Small intestine (tissue), 16 donors: ENCODE measurements around the gene PRKAR2A. TPM values are rescaled to one million over a fixed set of nuclear protein-coding genes. Genes with fewer than 3 reads are reported as not detected.

Source experiments
- DNase-seq, 2 donors: peaks; one replicate each; pipeline versions ENCODE4 v3.0.0 to v3.0.0-alpha.2; 2013
- FAIRE-seq: peaks from 2 replicates; lab custom pipeline; 2012; peaks lifted over from hg19 to GRCh38; lab: Jason Lieb, UNC
- H3K27ac ChIP-seq, 3 donors: one replicate each; pipeline ENCODE4 v1.5.1; 2013; ENCODE audit warnings: low read length in 2 of 3, mild to moderate bottlenecking in 2 of 3, control low read depth in 1 of 3, inconsistent platforms in 1 of 3, low read depth in 1 of 3, moderate library complexity in 1 of 3
- H3K27me3 ChIP-seq, 3 donors: one replicate each; pipeline ENCODE4 v1.6.1; 2013; ENCODE audit warnings: low read length in 3 of 3, inconsistent platforms in 1 of 3; ENCODE audit not compliant: control insufficient read depth in 3 of 3, insufficient read depth in 3 of 3
- H3K36me3 ChIP-seq, 3 donors: one replicate each; pipeline ENCODE4 v1.6.1; 2013; ENCODE audit warnings: low read length in 3 of 3, inconsistent platforms in 1 of 3, low read depth in 1 of 3, mild to moderate bottlenecking in 1 of 3, moderate library complexity in 1 of 3; ENCODE audit not compliant: control insufficient read depth in 3 of 3, insufficient read depth in 2 of 3
- H3K4me1 ChIP-seq, 3 donors: one replicate each; pipeline ENCODE4 v1.6.1; 2013; ENCODE audit warnings: low read length in 2 of 3, inconsistent platforms in 1 of 3, low read depth in 1 of 3, mild to moderate bottlenecking in 1 of 3, moderate library complexity in 1 of 3; ENCODE audit not compliant: control insufficient read depth in 3 of 3, insufficient read depth in 2 of 3
- H3K4me3 ChIP-seq, 3 donors: one replicate each; pipeline ENCODE4 v1.5.1; 2013; ENCODE audit warnings: low read length in 3 of 3, control low read depth in 1 of 3, inconsistent platforms in 1 of 3, low read depth in 1 of 3, mild to moderate bottlenecking in 1 of 3, moderate library complexity in 1 of 3
- H3K9me3 ChIP-seq, 2 donors: one replicate each; pipeline ENCODE4 v1.6.1; 2013; ENCODE audit warnings: low read depth in 1 of 2, low read length in 1 of 2; ENCODE audit not compliant: control insufficient read depth in 2 of 2, insufficient read depth in 1 of 2
- WGBS, 3 donors: extraction: QIAGEN DNeasy Blood & Tissue Kit; methylation state at CpG; one replicate each; pipeline ENCODE4 v1.1.7; 2013; 5-methylcytosine and 5-hydroxymethylcytosine counted together
- long read RNA-seq, 10 donors: transcript quantifications; one replicate each; lab custom pipeline, GENCODE V29; 2026
- polyA plus RNA-seq, 4 donors: library from polyadenylated mRNA; stranded (reverse) in 3 of 4; unstranded in 1 of 4; fragments of 200-250 nt in 3 of 4; fragments of 120-200 nt in 1 of 4; gene quantifications; one replicate each; pipeline versions ENCODE4 v1.2.1 to v1.2.3, GENCODE V29; 2013
- donor health status: healthy with polysubstance abuse.
- donor health status: control.
- donor health status: control.
- donor health status: Bipolar disorder and iron deficiency.
- donor health status: healthy.

The PRKAR2A gene
- 10 to 100 TPM in 3 of 4 donors, 1 to 10 TPM in 1; 8.9 to 24.1 (median 15.5) TPM for polyA plus RNA-seq
- long read RNA-seq, donor 1: 0 reads
- long read RNA-seq, donor 2, full-length matches to known transcripts: 4 of 4 reads
- long read RNA-seq, donor 2, partial matches to known transcripts: 0 of 4 reads
- long read RNA-seq, donor 2, other reads (novel, unspliced or antisense): 0 of 4 reads
- long read RNA-seq, donor 3, full-length matches to known transcripts: 1 of 1 reads
- long read RNA-seq, donor 3, partial matches to known transcripts: 0 of 1 reads
- long read RNA-seq, donor 3, other reads (novel, unspliced or antisense): 0 of 1 reads
- long read RNA-seq, donor 4, full-length matches to known transcripts: 2 of 2 reads
- long read RNA-seq, donor 4, partial matches to known transcripts: 0 of 2 reads
- long read RNA-seq, donor 4, other reads (novel, unspliced or antisense): 0 of 2 reads
- long read RNA-seq, donor 5: 0 reads
- long read RNA-seq, donor 6: 0 reads
- long read RNA-seq, donor 7: 0 reads
- long read RNA-seq, donor 8, partial matches to known transcripts: 0 of 1 reads
- long read RNA-seq, donor 8, other reads (novel, unspliced or antisense): 0 of 1 reads
- long read RNA-seq, donor 9: 0 reads
- long read RNA-seq, donor 10, full-length matches to known transcripts: 10 of 10 reads
- long read RNA-seq, donor 10, partial matches to known transcripts: 0 of 10 reads
- long read RNA-seq, donor 10, other reads (novel, unspliced or antisense): 0 of 10 reads

GRCh38 chr3:48847504-48848423 lies at the start of gene PRKAR2A:
TSS of gene PRKAR2A (minus strand) at chr3:48847874. CDS start at chr3:48847596, 278 bp downstream.
- no peaks in the 10 kb centered on the region for H3K27me3 ChIP-seq
- H3K4me3 ChIP-seq: peak within 1 kb of the TSS; percentile 67 to 82 (median 70)
- DNase-seq (peak; percentile 89 to 95), FAIRE-seq (no peak)
- no peaks in the 10 kb centered on the region for H3K9me3 ChIP-seq
- WGBS, 3 donors: 2 to 3% (median 2%) methylated on average over 62 to 81 of the region's 81 CpGs
- H3K36me3 ChIP-seq: peaks cover 0 to 7% (median 0%) of the 10 kb centered on the region in 3 donors
- H3K27ac ChIP-seq: peak within 1 kb of the TSS; percentile 88 to 98 (median 93)
- peaks cover 0 to 18% (median 3%) of the 10 kb centered on the region in 3 donors for H3K4me1 ChIP-seq

- 87 to 89% (median 88%) methylated on average over 2 of the region's 2 CpGs for WGBS, 3 donors
- Histone ChIP-seq H3K4me3 (no peak overlapping the region), H3K4me1 (peaks cover 2 to 19% (median 6%) of the 10 kb centered on the region in 3 donors), H3K27ac (peak overlapping the region in 2 of 3 donors; percentile 53 to 83), H3K9me3 (no peaks in the 10 kb centered on the region), H3K27me3 (no peaks in the 10 kb centered on the region), H3K36me3 (peaks cover 0 to 3% (median 1%) of the 10 kb centered on the region in 3 donors)
- no peak for FAIRE-seq
- peak; percentile 48 to 69 for DNase-seq
Measured at GRCh38 chr3:48896936-48897335, 49.3 kb upstream of the PRKAR2A start.

- FAIRE-seq (no peak), DNase-seq (no peak)
- H3K4me3 ChIP-seq: no peak overlapping the region
- H3K27me3 ChIP-seq: no peaks in the 10 kb centered on the region
- H3K4me1 ChIP-seq: peaks cover 2 to 19% (median 6%) of the 10 kb centered on the region in 3 donors
- H3K36me3 ChIP-seq: peaks cover 0 to 18% (median 12%) of the 10 kb centered on the region in 3 donors
- WGBS, 3 donors: 93 to 99% (median 95%) methylated on average over 6 of the region's 6 CpGs
- H3K9me3 ChIP-seq: no peaks in the 10 kb centered on the region
- no peak overlapping the region for H3K27ac ChIP-seq
Measured at GRCh38 chr3:48894516-48894915, 46.8 kb upstream of the PRKAR2A start.

- no peaks in the 10 kb centered on the region for H3K27me3 ChIP-seq
- peaks cover 0 to 27% (median 12%) of the 10 kb centered on the region in 3 donors for H3K36me3 ChIP-seq
- FAIRE-seq: no peak
- H3K4me3 ChIP-seq: no peak overlapping the region
- DNase-seq: no peak
- H3K27ac ChIP-seq: no peak overlapping the region
- 93 to 96% (median 96%) methylated on average over 8 of the region's 8 CpGs for WGBS, 3 donors
- H3K4me1 ChIP-seq: peaks cover 0 to 13% (median 2%) of the 10 kb centered on the region in 3 donors
- no peaks in the 10 kb centered on the region for H3K9me3 ChIP-seq
Measured at GRCh38 chr3:48891606-48892005, 43.9 kb upstream of the PRKAR2A start.

- H3K36me3 ChIP-seq: peaks cover 7 to 50% (median 18%) of the 10 kb centered on the region in 3 donors
- H3K27me3 ChIP-seq: no peaks in the 10 kb centered on the region
- no peak overlapping the region for H3K27ac ChIP-seq
- H3K9me3 ChIP-seq: no peaks in the 10 kb centered on the region
- FAIRE-seq: no peak
- H3K4me3 ChIP-seq: no peak overlapping the region
- DNase-seq: no peak
- peaks cover 0 to 8% (median 0%) of the 10 kb centered on the region in 3 donors for H3K4me1 ChIP-seq
Measured at GRCh38 chr3:48885753-48886152, 38.1 kb upstream of the PRKAR2A start.

GRCh38 chr3:48881652-48882114 lies 34.0 kb upstream of the PRKAR2A start:
- H3K27ac ChIP-seq: no peak overlapping the region
- H3K4me3 ChIP-seq: no peak overlapping the region
- FAIRE-seq: no peak
- no peak for DNase-seq
- H3K4me1 ChIP-seq: peaks cover 0 to under 1% (median 0%) of the 10 kb centered on the region in 3 donors
- H3K9me3 ChIP-seq: no peaks in the 10 kb centered on the region
- WGBS, 3 donors: 90 to 95% (median 94%) methylated on average over 5 of the region's 5 CpGs
- H3K27me3 ChIP-seq: no peaks in the 10 kb centered on the region
- peaks cover 9 to 68% (median 25%) of the 10 kb centered on the region in 3 donors for H3K36me3 ChIP-seq

GRCh38 chr3:48881006-48881405 lies 33.3 kb upstream of the PRKAR2A start:
- H3K27me3 ChIP-seq: no peaks in the 10 kb centered on the region
- H3K36me3 ChIP-seq: peaks cover 9 to 70% (median 25%) of the 10 kb centered on the region in 3 donors
- no peak overlapping the region for H3K27ac ChIP-seq
- 92 to 98% (median 95%) methylated on average over 3 of the region's 3 CpGs for WGBS, 3 donors
- no peaks in the 10 kb centered on the region for H3K4me1 ChIP-seq
- no peak overlapping the region for H3K4me3 ChIP-seq
- FAIRE-seq (no peak), DNase-seq (no peak)
- H3K9me3 ChIP-seq: no peaks in the 10 kb centered on the region
